ENCODE measurements around the gene BACH2. TPM values are rescaled to one million over a fixed set of nuclear protein-coding genes. Genes with fewer than 3 reads are reported as not detected.

The BACH2 gene
- total and polyA plus RNA-seq, 9 of the 15 experiments (the other 6 are each of a cell fraction or from before 2014, with no cell fraction given) = 0.06 to 3.1 (median 0.59) TPM

GRCh38 chr6:89942601-89943000 is 354.0 kb downstream of the BACH2 start:
- in situ Hi-C loops (cut with MboI) (no loop called here), intact Hi-C loops (cut with micrococcal nuclease) (loop anchor here (5.0 to 10.0 kb wide), 2 partner anchors 242 to 455 kb away; no protein-coding TSS in a partner anchor)
- ChIA-PET POLR2A (no interaction called here), CTCF (ENCODE audit: low intra/inter-chr PET ratio) (no interaction called here)
- FAIRE-seq = no peak
- Histone ChIP-seq H4K20me1 (replicated peaks; ENCODE audit: control insufficient read depth, insufficient read depth, low read length) (no peaks in the 10 kb centered on the region), H3K9me1 (ENCODE audit: control insufficient read depth, insufficient read depth, low read length) (no peaks in the 10 kb centered on the region), H3K9ac (ENCODE audit: insufficient read depth in 1 of 2, low read depth in 2 of 2, low read length in 2 of 2) (no peak overlapping the region), H3K27me3 (ENCODE audit: control insufficient read depth in 2 of 2, insufficient read depth in 2 of 2, low read length in 2 of 2) (peaks cover 0 to 7% of the 10 kb centered on the region in 2 experiments; a peak in 1 of 5 replicates), H3K79me2 (ENCODE audit: control insufficient read depth, insufficient read depth, low read length) (no peaks in the 10 kb centered on the region), H2AFZ (ENCODE audit: low read depth, low read length) (no peak overlapping the region), H3K9me3 (replicated peaks; ENCODE audit: control insufficient read depth, insufficient read depth, low read depth, low read length) (no peaks in the 10 kb centered on the region; the same call in 1 of the 2 replicates), H3K4me3 (no peak overlapping the region), H3K36me3 (ENCODE audit: control insufficient read depth, insufficient read depth, low read length) (no peaks in the 10 kb centered on the region), H3K27ac (ENCODE audit: extremely low read depth, low read depth, low read length) (no peak overlapping the region), H3K4me2 (ENCODE audit: insufficient read depth, low read length) (no peak overlapping the region), H3K4me1 (replicated peaks in 1 of 2; ENCODE audit: control insufficient read depth in 2 of 2, insufficient read depth in 2 of 2, low read length in 2 of 2) (no peaks in the 10 kb centered on the region)
- ATAC-seq = no peak
- no TSS peak for BruUV-seq (replicated peaks)
- 28% methylated on average over 8 of the region's 8 CpGs for WGBS (ENCODE audit: insufficient coverage, low coverage, missing lambda C conversion rate)
- TF ChIP-seq ZNF408 (CRISPR knock-in tag; IDR thresholded peaks at IDR 0.05; ENCODE audit: low read depth) (no peak), RBM25 (IDR thresholded peaks at IDR 0.05; ENCODE audit: low read depth, low read length, severe bottlenecking) (no peak), ZNF740 (CRISPR knock-in tag; IDR thresholded peaks at IDR 0.05) (no peak), ZNF740 (tag; IDR thresholded peaks at IDR 0.05) (no peak)
- DNase-seq (ENCODE audit: extremely low read depth in 1 of 4, low spot score in 3 of 4) = no peak

All from K562 (cell line).